ENCODE results near the gene BCO2. TPM values are rescaled to one million over a fixed set of nuclear protein-coding genes. Genes with fewer than 3 reads are reported as not detected.

Gene BCO2
- total RNA-seq, 1 experiment from 2014 or later, result 2.9 TPM

GRCh38 chr11:112206071-112206470, 30.8 kb downstream of the BCO2 start:
- ATAC-seq (no peak), DNase-seq (no peak)
- H3K4me1 ChIP-seq (ENCODE audit: insufficient read depth, low read length), result no peaks in the 10 kb centered on the region
- H3K36me3 ChIP-seq (ENCODE audit: low read depth, low read length), result no peaks in the 10 kb centered on the region
- no peaks in the 10 kb centered on the region for H3K9me2 ChIP-seq (replicated peaks; ENCODE audit: low read length)
- TF ChIP-seq, protein P1, sequence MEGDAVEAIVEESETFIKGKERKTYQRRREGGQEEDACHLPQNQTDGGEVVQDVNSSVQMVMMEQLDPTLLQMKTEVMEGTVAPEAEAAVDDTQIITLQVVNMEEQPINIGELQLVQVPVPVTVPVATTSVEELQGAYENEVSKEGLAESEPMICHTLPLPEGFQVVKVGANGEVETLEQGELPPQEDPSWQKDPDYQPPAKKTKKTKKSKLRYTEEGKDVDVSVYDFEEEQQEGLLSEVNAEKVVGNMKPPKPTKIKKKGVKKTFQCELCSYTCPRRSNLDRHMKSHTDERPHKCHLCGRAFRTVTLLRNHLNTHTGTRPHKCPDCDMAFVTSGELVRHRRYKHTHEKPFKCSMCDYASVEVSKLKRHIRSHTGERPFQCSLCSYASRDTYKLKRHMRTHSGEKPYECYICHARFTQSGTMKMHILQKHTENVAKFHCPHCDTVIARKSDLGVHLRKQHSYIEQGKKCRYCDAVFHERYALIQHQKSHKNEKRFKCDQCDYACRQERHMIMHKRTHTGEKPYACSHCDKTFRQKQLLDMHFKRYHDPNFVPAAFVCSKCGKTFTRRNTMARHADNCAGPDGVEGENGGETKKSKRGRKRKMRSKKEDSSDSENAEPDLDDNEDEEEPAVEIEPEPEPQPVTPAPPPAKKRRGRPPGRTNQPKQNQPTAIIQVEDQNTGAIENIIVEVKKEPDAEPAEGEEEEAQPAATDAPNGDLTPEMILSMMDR (conservative IDR thresholded peaks at IDR 0.05; ENCODE audit: low read depth, low read length), result no peak
- TF ChIP-seq EZH2 (IDR thresholded peaks at IDR 0.05; ENCODE audit: low read length, unreplicated experiment), result no peak
- TF ChIP-seq EZH2phosphoT487 (IDR thresholded peaks at IDR 0.05; ENCODE audit: borderline replicate concordance, low read length), result no peak
- H3K4me3 ChIP-seq (ENCODE audit: low read length), result no peak overlapping the region
- no peaks in the 10 kb centered on the region for H3F3A ChIP-seq (ENCODE audit: low read length, unreplicated experiment)
- intact Hi-C loops (cut with micrococcal nuclease), result no loop called here
- no peak overlapping the region for H2AFZ ChIP-seq (ENCODE audit: low read length)
- H3K79me2 ChIP-seq (ENCODE audit: low read length), result no peaks in the 10 kb centered on the region
- BruUV-seq (replicated peaks), result no TSS peak
- H3K9ac ChIP-seq (ENCODE audit: low read length), result no peak overlapping the region
- H3K4me2 ChIP-seq (ENCODE audit: low read length), result no peak overlapping the region
- no peak overlapping the region for H3K27ac ChIP-seq (ENCODE audit: low read length)
- ChIA-PET POLR2A (ENCODE audit: unreplicated experiment) (no interaction called here), CTCF (no interaction called here)
- H3K27me3 ChIP-seq (ENCODE audit: low read length), result no peaks in the 10 kb centered on the region
- no peaks in the 10 kb centered on the region for H4K20me1 ChIP-seq (ENCODE audit: low read length)
- 0 out of 2 replicates have a peak, but pooled peaks cover 5% of the 10 kb centered on the region for H3K9me3 ChIP-seq (ENCODE audit: low read length)

DNA sequence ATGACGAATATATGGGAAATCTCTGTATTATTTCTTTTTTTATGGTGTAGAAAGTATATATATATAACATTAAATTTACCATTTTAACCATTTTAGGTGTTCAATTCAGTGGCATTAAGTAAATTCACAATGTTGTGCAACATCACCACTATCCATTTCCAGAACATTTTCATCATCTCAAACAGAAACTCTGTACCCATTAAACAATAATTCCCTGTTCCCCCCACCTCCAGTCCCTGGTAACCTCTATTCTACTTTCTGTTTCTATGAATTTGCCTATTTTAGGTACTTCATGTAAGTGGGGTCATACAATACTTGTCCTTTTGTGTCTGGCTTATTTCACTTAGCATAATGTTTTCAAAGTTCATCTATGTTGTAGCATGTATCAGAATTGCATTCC, 35.6 kb downstream of the BCO2 start:
- POLR2A ChIA-PET (ENCODE audit: unreplicated experiment), result no interaction called here
- intact Hi-C loops (cut with micrococcal nuclease), result no loop called here

GRCh38 chr11:112211536-112211935, 36.2 kb downstream of the BCO2 start:
- Histone ChIP-seq H3K9ac (ENCODE audit: low read length) (no peak overlapping the region), H3K4me1 (ENCODE audit: insufficient read depth, low read length) (peaks cover 19% of the 10 kb centered on the region), H2AFZ (ENCODE audit: low read length) (no peak overlapping the region), H3K79me2 (ENCODE audit: low read length) (no peaks in the 10 kb centered on the region), H3K4me3 (ENCODE audit: low read length) (no peak overlapping the region), H3K36me3 (ENCODE audit: low read depth, low read length) (no peaks in the 10 kb centered on the region), H3K9me2 (replicated peaks; ENCODE audit: low read length) (no peaks in the 10 kb centered on the region), H4K20me1 (ENCODE audit: low read length) (no peaks in the 10 kb centered on the region), H3K27ac (ENCODE audit: low read length) (no peak overlapping the region), H3K27me3 (ENCODE audit: low read length) (no peaks in the 10 kb centered on the region), H3K4me2 (ENCODE audit: low read length) (no peak overlapping the region), H3K9me3 (ENCODE audit: low read length) (0 out of 2 replicates have a peak, but pooled peaks cover 4% of the 10 kb centered on the region), H3F3A (ENCODE audit: low read length, unreplicated experiment) (no peaks in the 10 kb centered on the region)
- TF ChIP-seq, protein P1 (conservative IDR thresholded peaks at IDR 0.05; ENCODE audit: low read depth, low read length), result no peak
- no peak for TF ChIP-seq EZH2 (IDR thresholded peaks at IDR 0.05; ENCODE audit: low read length, unreplicated experiment)
- TF ChIP-seq EZH2phosphoT487 (IDR thresholded peaks at IDR 0.05; ENCODE audit: borderline replicate concordance, low read length), result no peak
- BruUV-seq (replicated peaks), result no TSS peak
- intact Hi-C loops (cut with micrococcal nuclease), result no loop called here
- POLR2A ChIA-PET (ENCODE audit: unreplicated experiment), result no interaction called here
- CTCF ChIA-PET, result no interaction called here
- DNase-seq (no peak), ATAC-seq (no peak)

More for the DNA sequence above, 35.6 kb downstream of the BCO2 start:
- Histone ChIP-seq H3K27ac (ENCODE audit: low read length) (no peak overlapping the region), H3K36me3 (ENCODE audit: low read depth, low read length) (no peaks in the 10 kb centered on the region), H3F3A (ENCODE audit: low read length, unreplicated experiment) (no peaks in the 10 kb centered on the region), H2AFZ (ENCODE audit: low read length) (no peak overlapping the region), H3K9me2 (replicated peaks; ENCODE audit: low read length) (no peaks in the 10 kb centered on the region), H3K4me3 (ENCODE audit: low read length) (no peak overlapping the region), H3K27me3 (ENCODE audit: low read length) (no peaks in the 10 kb centered on the region), H4K20me1 (ENCODE audit: low read length) (no peaks in the 10 kb centered on the region), H3K9me3 (ENCODE audit: low read length) (0 out of 2 replicates have a peak, but pooled peaks cover 5% of the 10 kb centered on the region), H3K4me2 (ENCODE audit: low read length) (no peak overlapping the region), H3K9ac (ENCODE audit: low read length) (no peak overlapping the region), H3K79me2 (ENCODE audit: low read length) (no peaks in the 10 kb centered on the region), H3K4me1 (ENCODE audit: insufficient read depth, low read length) (peaks cover 13% of the 10 kb centered on the region)
- no peak for ATAC-seq
- no TSS peak for BruUV-seq (replicated peaks)
- TF ChIP-seq EZH2 (IDR thresholded peaks at IDR 0.05; ENCODE audit: low read length, unreplicated experiment), result no peak
- TF ChIP-seq EZH2phosphoT487 (IDR thresholded peaks at IDR 0.05; ENCODE audit: borderline replicate concordance, low read length), result no peak
- TF ChIP-seq, protein P1 (conservative IDR thresholded peaks at IDR 0.05; ENCODE audit: low read depth, low read length), result no peak
- CTCF ChIA-PET, result no interaction called here
- no peak for DNase-seq
